CD4-positive, alpha-beta T cell treated with Interleukin-12 subunit alpha and Interleukin-12 subunit beta, for 1 hour (primary cell): ENCODE measurements around the gene RC3H2.
"Not testable (repeated sequence)": the region's sequence is repeated elsewhere in the genome, so short reads cannot be mapped to it uniquely, and the experiment has no call there.

Experiments
- DNase-seq: peaks from one replicate; pipeline ENCODE4 v3.0.0-alpha.2; 2020

Gene RC3H2

DNA sequence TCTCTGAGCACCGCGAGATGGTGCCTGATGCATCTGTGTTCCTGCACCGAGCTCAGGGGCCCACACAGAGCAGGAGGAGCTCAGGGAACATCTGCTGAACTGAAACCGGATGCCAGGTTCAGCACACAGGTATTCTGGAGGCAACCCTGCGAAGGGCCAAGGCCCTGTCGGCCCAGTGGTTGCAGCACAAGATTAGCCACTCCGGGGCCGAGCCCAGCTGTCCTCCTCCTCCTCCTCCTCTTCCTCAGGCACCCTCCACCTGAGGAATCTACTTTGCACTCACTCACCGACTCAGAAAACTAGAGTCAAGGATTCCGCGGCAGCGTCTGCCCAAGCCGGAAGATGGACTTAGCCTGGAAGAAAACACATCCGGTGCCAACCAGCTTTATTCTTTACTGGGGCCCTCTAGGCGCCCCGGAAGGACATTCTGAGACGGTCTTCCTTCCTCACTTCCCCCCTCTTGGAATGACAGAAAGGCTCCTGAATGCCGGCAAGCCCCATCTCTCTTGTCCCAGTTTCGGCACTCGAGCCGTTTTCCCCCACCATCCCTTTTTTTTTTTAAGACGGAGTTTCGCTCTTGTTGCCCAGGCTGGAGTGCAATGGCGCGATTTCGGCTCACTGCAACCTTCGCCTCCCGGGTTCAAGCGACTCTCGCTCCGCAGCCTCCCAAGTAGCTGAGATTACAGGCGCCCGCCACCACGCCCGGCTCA, 8.0 kb upstream of the RC3H2 start, which contains the start of gene ZBTB6:
Gene ZBTB6 (minus strand): TSS at position 360 of the 710 bp plus-strand sequence. CDS start 1,251 bp downstream, outside the sequence.
- DNase-seq = peak; percentile 75

DNA sequence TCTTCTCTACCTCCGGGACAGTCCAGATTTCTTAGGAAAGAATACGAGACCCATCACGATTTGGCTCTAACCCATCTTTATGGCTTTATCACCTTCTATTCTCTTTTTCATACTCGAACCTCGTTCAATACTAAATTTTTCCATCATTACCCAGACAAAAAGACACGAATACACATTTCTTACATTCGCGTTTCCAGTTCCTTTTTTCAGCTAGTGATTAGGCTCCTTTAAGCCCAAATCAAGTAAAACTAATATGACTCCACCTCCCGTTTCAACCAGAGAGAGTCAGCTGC, 7.5 kb upstream of the RC3H2 start:
- DNase-seq = no peak

DNA sequence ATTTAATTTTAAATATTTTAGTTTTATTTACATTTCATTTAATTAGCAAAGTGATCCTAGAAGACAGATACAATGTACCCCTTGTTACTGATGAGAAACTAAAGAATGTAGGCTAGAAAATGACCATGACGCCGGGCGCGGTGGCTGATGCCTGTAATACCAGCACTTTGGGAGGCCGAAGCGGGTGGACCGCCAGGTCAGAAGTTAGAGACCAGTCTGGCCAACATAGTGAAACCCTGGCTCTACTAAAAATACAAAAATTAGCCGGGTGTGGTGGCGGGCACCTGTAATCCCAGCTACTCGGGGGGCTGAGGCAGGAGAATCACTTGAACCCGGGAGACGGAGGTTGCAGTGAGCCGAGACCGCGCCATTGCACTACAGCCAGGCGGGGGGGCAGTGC, 963 bp upstream of the RC3H2 start:
- not testable (repeated sequence) for DNase-seq

- DNase-seq = peak; percentile 31
Measured at GRCh38 chr9:122904466-122904822, 715 bp downstream of the RC3H2 start.

GRCh38 chr9:122900791-122901190, 4.4 kb downstream of the RC3H2 start:
- peak; percentile 40 for DNase-seq

GRCh38 chr9:122897969-122898368, 7.2 kb downstream of the RC3H2 start:
- DNase-seq = no peak

DNA sequence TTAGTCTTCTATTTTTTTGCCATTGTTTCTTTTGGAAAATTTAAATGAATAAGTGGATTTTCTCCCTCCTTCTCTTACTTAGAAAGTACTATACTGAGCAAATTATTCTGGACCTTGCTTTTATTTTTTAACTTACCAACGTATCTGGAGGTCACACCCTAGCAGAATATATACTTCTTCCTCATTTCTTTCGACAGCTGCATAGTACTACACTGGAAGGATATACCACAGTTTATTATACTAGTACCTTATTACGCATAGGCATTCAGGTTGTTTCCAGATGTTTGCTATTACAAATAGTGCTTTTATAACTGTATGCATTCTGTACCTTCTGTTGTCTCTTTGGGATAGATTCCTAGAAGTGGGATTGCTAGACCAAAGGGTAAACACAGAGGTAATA, 16.7 kb downstream of the RC3H2 start:
- DNase-seq = no peak

- DNase-seq = no peak
Measured at GRCh38 chr9:122883125-122883524, 22.0 kb downstream of the RC3H2 start.

- no peak for DNase-seq
Measured at GRCh38 chr9:122879443-122879842, 25.7 kb downstream of the RC3H2 start.

GRCh38 chr9:122875523-122875922, 29.6 kb downstream of the RC3H2 start:
- no peak for DNase-seq

DNA sequence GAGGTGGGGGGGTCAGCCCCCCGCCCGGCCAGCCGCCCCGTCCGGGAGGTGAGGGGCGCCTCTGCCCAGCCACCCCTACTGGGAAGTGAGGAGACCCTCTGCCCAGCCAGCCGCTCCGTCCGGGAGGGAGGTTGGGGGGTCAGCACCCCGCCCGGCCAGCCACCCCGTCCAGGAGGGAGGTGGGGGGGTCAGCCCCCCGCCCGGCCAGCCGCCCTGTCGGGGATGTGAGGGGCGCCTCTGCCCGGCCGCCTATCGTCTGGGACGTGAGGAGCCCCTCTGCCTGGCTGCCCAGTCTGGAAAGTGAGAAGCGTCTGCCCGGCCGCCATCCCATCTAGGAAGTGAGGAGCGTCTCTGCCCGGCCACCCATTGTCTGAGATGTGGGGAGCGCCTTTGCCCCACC, 37.9 kb downstream of the RC3H2 start:
- not testable (repeated sequence) for DNase-seq

- DNase-seq = no peak
Measured at GRCh38 chr9:122866079-122866478, 39.1 kb downstream of the RC3H2 start.

GRCh38 chr9:122865300-122865699, 39.9 kb downstream of the RC3H2 start:
- no peak for DNase-seq

DNA sequence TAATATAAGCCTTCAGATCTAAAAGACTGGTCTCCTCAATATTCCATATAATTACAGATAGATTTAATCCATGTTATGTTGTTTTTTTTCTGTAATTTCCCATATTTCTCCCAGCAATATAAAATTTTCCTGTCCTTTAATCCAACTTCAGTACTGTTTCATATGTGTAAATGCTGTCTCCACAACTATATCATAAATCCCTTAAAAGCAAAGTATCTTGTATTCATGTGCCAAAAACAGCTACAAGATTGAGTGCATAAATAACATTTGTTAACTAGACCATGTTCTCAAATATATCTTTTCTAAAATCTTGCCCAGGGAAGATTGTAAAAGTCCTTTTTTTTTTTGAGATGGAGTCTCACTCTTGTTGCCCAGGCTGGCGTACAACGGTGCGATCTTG, 41.8 kb downstream of the RC3H2 start:
- DNase-seq = no peak

GRCh38 chr9:122860319-122861142, 44.6 kb downstream of the RC3H2 start:
- no peak for DNase-seq

DNA sequence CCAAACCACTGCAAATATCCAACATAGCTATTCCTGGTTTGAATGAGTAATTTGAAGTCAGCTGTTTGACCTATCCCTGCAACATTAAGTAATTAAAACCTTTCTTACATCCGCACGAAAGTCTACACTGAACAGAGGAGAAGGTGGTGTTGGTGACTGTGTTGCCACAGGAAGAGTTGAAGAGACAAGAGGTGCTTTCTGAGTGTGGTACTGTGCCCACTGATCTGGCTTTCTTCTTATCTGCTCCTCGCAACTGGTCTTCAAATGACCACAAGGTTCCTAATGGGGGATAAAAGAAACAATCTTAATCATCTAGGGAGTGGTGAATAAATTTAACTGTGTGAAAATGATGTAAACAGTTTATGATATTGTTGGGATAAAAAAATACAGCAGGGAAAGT, 47.3 kb downstream of the RC3H2 start:
- no peak for DNase-seq

- DNase-seq = not testable (repeated sequence)
Measured at GRCh38 chr9:122852085-122852786, 52.9 kb downstream of the RC3H2 start.

- DNase-seq = no peak
Measured at GRCh38 chr9:122848256-122848943, 56.8 kb downstream of the RC3H2 start.

GRCh38 chr9:122846371-122846940, 58.7 kb downstream of the RC3H2 start:
- DNase-seq = no peak

DNA sequence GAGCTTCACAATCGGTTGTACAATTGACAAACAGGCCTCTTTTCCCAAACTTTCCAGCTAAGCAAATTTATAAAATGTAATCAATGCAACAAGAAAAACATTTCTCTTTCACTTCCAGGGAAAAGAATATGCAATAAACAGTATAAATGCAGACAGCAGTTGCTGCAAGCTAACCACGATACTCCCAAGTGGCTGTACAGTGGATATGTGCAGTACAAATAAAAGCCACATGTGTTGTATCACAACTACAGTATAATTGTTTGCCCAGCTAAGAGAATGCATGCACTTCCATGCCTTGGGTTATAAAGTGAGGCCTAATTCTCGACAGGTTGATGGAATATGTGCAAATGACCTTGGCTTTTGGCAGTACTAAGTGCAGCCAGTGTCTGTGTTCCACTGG, 60.0 kb downstream of the RC3H2 start:
- DNase-seq = no peak

DNA sequence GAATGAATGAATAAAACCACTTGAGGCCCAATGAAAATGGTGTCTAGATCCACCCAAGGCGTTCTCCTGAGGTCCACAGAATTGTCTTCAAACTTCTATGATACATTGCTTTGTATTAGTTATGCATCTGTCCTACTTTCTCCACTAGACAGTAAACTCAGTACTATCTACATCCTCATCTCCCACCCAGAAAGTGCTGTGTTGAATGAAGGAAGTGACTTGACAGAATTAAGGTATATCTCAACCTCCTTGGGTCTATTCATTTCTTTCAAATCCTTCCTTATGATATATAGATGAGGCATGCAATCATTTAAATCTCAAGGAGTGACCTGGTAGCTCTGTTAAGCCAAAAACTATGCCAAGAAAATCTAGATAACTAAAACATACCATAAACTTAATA, 61.0 kb downstream of the RC3H2 start:
- DNase-seq = no peak

DNA sequence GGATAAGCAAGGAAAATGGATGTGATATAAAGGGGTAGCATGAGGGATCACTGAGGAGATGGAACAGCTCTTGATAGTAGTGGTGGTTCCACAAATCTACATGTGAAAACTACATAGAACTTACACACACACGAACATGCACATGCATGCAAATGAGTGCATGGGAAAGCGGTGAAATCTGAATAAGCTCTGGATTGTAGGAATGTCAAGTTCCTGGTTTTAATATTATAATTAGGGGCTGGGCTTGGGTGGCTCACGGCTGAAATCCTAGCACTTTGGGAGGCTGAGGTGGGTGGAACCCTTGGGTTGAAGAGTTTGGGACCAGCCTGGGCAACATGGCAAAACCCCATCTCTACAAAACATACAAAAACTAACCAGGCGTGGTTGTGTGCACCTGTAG, 63.7 kb downstream of the RC3H2 start:
- no peak for DNase-seq

- not testable (repeated sequence) for DNase-seq
Measured at GRCh38 chr9:122838441-122838840, 66.7 kb downstream of the RC3H2 start.
